C4-2B (cell line): ENCODE measurements around the gene BAAT.

Source experiments
- H3K27ac ChIP-seq: fragments of 450-650 bp; 2 replicates; pipeline ENCODE4 v1.5.1; 2017
- ZFX ChIP-seq: fragments of 450-650 bp; IDR thresholded peaks from 2 replicates; pipeline ENCODE4 v1.6.1; 2017
- TF ChIP-seq, protein P1 (sequence below): fragments of 450-650 bp; conservative IDR thresholded peaks from 2 replicates; pipeline ENCODE4 v1.5.1; 2017; ENCODE audit warnings: mild to moderate bottlenecking

BAAT gene

DNA sequence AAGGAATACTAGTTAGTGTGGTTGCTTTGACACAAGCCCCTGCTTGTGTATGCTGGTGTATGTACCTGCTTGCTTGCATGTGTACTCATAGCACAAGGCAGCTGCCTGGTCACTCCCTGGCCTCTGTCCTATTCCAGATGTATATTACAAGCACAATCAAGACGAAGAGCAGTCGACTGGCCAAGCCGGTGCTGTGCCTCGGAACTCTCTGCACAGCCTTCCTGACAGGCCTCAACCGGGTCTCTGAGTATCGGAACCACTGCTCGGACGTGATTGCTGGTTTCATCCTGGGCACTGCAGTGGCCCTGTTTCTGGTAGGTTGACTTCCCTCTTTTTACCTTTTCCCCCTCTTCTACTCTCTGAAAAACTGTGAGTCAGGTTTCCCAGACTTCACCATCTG, 72.1 kb downstream of the BAAT start:
- TF ChIP-seq, protein P1, sequence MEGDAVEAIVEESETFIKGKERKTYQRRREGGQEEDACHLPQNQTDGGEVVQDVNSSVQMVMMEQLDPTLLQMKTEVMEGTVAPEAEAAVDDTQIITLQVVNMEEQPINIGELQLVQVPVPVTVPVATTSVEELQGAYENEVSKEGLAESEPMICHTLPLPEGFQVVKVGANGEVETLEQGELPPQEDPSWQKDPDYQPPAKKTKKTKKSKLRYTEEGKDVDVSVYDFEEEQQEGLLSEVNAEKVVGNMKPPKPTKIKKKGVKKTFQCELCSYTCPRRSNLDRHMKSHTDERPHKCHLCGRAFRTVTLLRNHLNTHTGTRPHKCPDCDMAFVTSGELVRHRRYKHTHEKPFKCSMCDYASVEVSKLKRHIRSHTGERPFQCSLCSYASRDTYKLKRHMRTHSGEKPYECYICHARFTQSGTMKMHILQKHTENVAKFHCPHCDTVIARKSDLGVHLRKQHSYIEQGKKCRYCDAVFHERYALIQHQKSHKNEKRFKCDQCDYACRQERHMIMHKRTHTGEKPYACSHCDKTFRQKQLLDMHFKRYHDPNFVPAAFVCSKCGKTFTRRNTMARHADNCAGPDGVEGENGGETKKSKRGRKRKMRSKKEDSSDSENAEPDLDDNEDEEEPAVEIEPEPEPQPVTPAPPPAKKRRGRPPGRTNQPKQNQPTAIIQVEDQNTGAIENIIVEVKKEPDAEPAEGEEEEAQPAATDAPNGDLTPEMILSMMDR: no peak
- TF ChIP-seq ZFX: no peak

DNA sequence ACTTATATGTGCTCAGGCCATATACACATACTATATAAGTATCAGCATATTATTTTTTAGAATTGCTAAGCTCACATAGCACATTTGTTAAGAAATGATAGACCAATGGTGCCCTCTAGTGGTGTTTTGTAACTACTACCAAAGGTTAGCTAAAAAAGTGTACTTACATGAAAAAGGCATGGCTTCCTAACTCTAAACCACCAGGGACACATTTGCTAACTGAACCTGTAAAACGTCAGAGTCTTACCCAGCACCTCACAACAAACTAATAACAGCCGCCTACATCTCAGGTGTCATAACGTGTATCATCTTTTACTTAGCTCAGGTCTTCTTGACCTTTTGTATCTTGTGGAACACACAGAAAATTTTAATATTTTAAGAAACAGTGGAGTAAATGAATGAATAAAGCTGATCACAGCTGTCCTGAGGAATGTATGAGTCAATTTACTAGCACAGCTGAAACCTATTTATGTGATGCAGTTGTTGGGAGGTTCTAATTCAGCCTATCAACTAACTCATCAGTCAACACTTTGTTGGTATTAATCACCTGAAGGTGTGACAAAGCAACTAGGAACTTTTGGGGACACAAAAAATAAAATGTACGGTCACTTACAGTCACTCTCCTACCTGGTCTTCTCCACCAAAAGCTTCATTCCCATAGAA, 72.9 kb downstream of the BAAT start:
- TF ChIP-seq ZFX: no peak
- TF ChIP-seq, protein P1: peak; percentile 81

More for the DNA sequence above, 72.1 kb downstream of the BAAT start:
- H3K27ac ChIP-seq: no peak overlapping the region

DNA sequence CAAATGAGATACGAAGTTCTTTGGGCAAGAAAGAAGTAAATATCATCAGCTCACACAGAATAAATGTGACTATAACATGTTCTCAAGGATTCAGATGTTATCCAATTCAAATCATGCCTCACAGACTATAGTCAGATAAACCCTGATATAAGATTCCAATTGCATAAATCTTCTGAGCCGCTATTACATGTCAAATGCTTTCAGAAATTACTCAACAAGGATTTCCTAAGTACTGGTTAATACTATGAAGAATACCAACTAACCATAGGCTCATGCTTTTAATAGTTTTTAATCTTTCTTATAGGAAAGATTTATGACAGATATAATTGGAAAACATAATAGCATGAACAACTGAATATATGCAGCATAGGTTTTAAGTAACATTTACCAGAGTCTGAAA, 73.6 kb downstream of the BAAT start:
- TF ChIP-seq, protein P1: no peak
- no peak for TF ChIP-seq ZFX
- no peak overlapping the region for H3K27ac ChIP-seq

More for the DNA sequence above, 72.9 kb downstream of the BAAT start:
- H3K27ac ChIP-seq: no peak overlapping the region
